Endodermal cell (in vitro differentiated cells): ENCODE measurements around the gene HEATR9. TPM values are rescaled to one million over a fixed set of nuclear protein-coding genes. Genes with fewer than 3 reads are reported as not detected.

Experiments used
- DNase-seq: peaks from one replicate; pipeline ENCODE4 v3.0.0-alpha.2; 2017
- H3K27ac ChIP-seq: 2 replicates; pipeline ENCODE4 v1.5.1; 2013; ENCODE audit warnings: mild to moderate bottlenecking, low read depth, low read length, moderate library complexity
- H3K27me3 ChIP-seq: 2 replicates; pipeline ENCODE4 v1.6.1; 2013; ENCODE audit warnings: mild to moderate bottlenecking, low read length, moderate library complexity; ENCODE audit not compliant: insufficient read depth, control insufficient read depth, poor library complexity, severe bottlenecking
- H3K36me3 ChIP-seq: 2 replicates; pipeline ENCODE4 v1.7.0; 2013; ENCODE audit warnings: mild to moderate bottlenecking, low read length, moderate library complexity; ENCODE audit not compliant: control insufficient read depth, insufficient read depth
- H3K4me1 ChIP-seq: one replicate; pipeline ENCODE4 v1.7.0; 2013; ENCODE audit warnings: low read length; ENCODE audit not compliant: control insufficient read depth, insufficient read depth
- H3K4me3 ChIP-seq: 2 replicates; pipeline ENCODE4 v1.5.1; 2013; ENCODE audit warnings: mild to moderate bottlenecking, low read length, moderate library complexity
- H3K9ac ChIP-seq: 2 replicates; pipeline ENCODE4 v1.6.1; 2013; ENCODE audit warnings: mild to moderate bottlenecking, low read length, moderate library complexity; ENCODE audit not compliant: poor library complexity, severe bottlenecking; ENCODE audit errors: extremely low read depth
- H3K9me3 ChIP-seq: 2 replicates; pipeline ENCODE4 v1.6.1; 2013; ENCODE audit warnings: mild to moderate bottlenecking, low read length, moderate library complexity; ENCODE audit not compliant: control insufficient read depth
- H3K27ac Mint-ChIP-seq: 2 replicates; pipeline ENCODE4 v1.8.0; 2020; ENCODE audit warnings: mixed read lengths
- H3K27me3 Mint-ChIP-seq: 2 replicates; pipeline ENCODE4 v1.8.0; 2021; ENCODE audit warnings: mild to moderate bottlenecking, mixed read lengths; ENCODE audit not compliant: insufficient read depth
- H3K36me3 Mint-ChIP-seq: 2 replicates; pipeline ENCODE4 v1.8.0; 2020; ENCODE audit warnings: low read depth, mixed read lengths
- H3K4me1 Mint-ChIP-seq: 2 replicates; pipeline ENCODE4 v1.8.0; 2020; ENCODE audit warnings: mixed read lengths
- H3K4me3 Mint-ChIP-seq: 2 replicates; pipeline ENCODE4 v1.8.0; 2020; ENCODE audit warnings: mild to moderate bottlenecking, moderate library complexity, mixed read lengths
- H3K9me3 Mint-ChIP-seq: 2 replicates; pipeline ENCODE4 v1.8.0; 2020; ENCODE audit warnings: mild to moderate bottlenecking, mixed read lengths
- CTCF ChIP-seq: fragments of 200-600 bp; sonication (generic); conservative IDR thresholded peaks from 2 replicates; pipeline ENCODE4 v1.5.0; 2021; ENCODE audit warnings: antibody characterized with exemption, mild to moderate bottlenecking
- WGBS, 2 experiments: methylation state at CpG; one replicate each; pipeline versions ENCODE4 v1.1.5 to v1.1.7; 2013; ENCODE audit warnings: missing lambda C conversion rate in 2 of 2, mixed read lengths in 1 of 2; ENCODE audit not compliant: insufficient coverage in 1 of 2, insufficient read length in 1 of 2; 5-methylcytosine and 5-hydroxymethylcytosine counted together
- total RNA-seq, 2 donors: library from RNA; stranded (reverse); fragmentation: NEBNext Ultra II Directional in 1 of 2; extraction: Animal tissue kit (Norgen Biotek cat#: 25700) in 1 of 2; gene quantifications; 2 replicates in 1 of 2; 3 replicates in 1 of 2; pipeline ENCODE4 v1.2.1, GENCODE V29; 2021

HEATR9 gene
- total RNA-seq, 2 donors from 2014 or later: not detected

- H3K9me3 ChIP-seq: no peaks in the 10 kb centered on the region
- peaks cover 19% of the 10 kb centered on the region for H3K27me3 Mint-ChIP-seq
- no peak overlapping the region for H3K27ac ChIP-seq
- H3K4me3 Mint-ChIP-seq: no peak overlapping the region
- no peak for TF ChIP-seq CTCF
- H3K4me3 ChIP-seq: no peak overlapping the region
- no peak overlapping the region for H3K27ac Mint-ChIP-seq
- peaks cover 3% of the 10 kb centered on the region for H3K36me3 Mint-ChIP-seq
- H3K36me3 ChIP-seq: no peaks in the 10 kb centered on the region
- H3K4me1 ChIP-seq: no peaks in the 10 kb centered on the region
- H3K9me3 Mint-ChIP-seq: peaks cover 4% of the 10 kb centered on the region
- WGBS, 2 experiments: 96 to 100% methylated on average over 3 of the region's 3 CpGs
- no peak overlapping the region for H3K9ac ChIP-seq
- H3K27me3 ChIP-seq: peaks cover 8% of the 10 kb centered on the region
- no peak for DNase-seq
- peaks cover 5% of the 10 kb centered on the region for H3K4me1 Mint-ChIP-seq
Measured at GRCh38 chr17:35912339-35912912, 43.7 kb upstream of the HEATR9 start.

GRCh38 chr17:35909408-35909807 lies 40.7 kb upstream of the HEATR9 start:
- Histone ChIP-seq H3K4me1 (no peaks in the 10 kb centered on the region), H3K9ac (no peak overlapping the region), H3K4me3 (no peak overlapping the region), H3K27ac (no peak overlapping the region), H3K9me3 (no peaks in the 10 kb centered on the region), H3K36me3 (no peaks in the 10 kb centered on the region), H3K27me3 (peaks cover 8% of the 10 kb centered on the region)
- Mint-ChIP-seq H3K36me3 (no peaks in the 10 kb centered on the region), H3K27me3 (peaks cover 21% of the 10 kb centered on the region), H3K4me3 (no peak overlapping the region), H3K27ac (no peak overlapping the region), H3K9me3 (no peaks in the 10 kb centered on the region), H3K4me1 (no peaks in the 10 kb centered on the region)
- 90 to 96% methylated on average over 3 of the region's 3 CpGs for WGBS, 2 experiments
- no peak for DNase-seq
- TF ChIP-seq CTCF: no peak

GRCh38 chr17:35907691-35908090 lies 39.0 kb upstream of the HEATR9 start:
- no peaks in the 10 kb centered on the region for H3K36me3 ChIP-seq
- no peak for TF ChIP-seq CTCF
- no peaks in the 10 kb centered on the region for H3K4me1 Mint-ChIP-seq
- H3K9ac ChIP-seq: no peak overlapping the region
- H3K4me1 ChIP-seq: no peaks in the 10 kb centered on the region
- no peaks in the 10 kb centered on the region for H3K9me3 Mint-ChIP-seq
- H3K27me3 ChIP-seq: peaks cover 5% of the 10 kb centered on the region
- no peak overlapping the region for H3K4me3 Mint-ChIP-seq
- no peak overlapping the region for H3K27ac ChIP-seq
- DNase-seq: no peak
- H3K27ac Mint-ChIP-seq: no peak overlapping the region
- no peaks in the 10 kb centered on the region for H3K36me3 Mint-ChIP-seq
- WGBS, 2 experiments: 86 to 87% methylated on average over 4 to 5 of the region's 5 CpGs
- H3K9me3 ChIP-seq: no peaks in the 10 kb centered on the region
- no peak overlapping the region for H3K4me3 ChIP-seq
- H3K27me3 Mint-ChIP-seq: peaks cover 21% of the 10 kb centered on the region
